ENCODE data around the gene MRPS27.

The MRPS27 gene

DNA sequence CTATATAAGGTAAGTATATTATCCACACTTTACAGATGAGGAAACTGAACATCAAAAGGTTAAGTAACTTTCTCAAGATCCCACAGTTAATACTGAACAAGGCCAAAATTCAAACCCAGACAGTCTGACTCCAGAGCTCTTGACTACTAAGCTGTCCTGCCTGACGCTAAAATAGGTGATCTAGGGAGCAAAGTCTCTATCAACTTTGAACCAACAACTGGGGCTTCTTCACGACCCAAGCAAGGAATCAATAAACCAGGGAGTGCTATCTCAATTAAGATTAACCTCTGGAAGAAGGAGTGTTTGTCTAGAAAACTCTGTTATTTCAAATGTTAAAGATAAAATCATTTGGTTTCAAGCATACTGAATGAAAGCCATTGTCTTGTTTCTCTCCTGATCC lies 64.4 kb downstream of the MRPS27 start:
- no peak for FAIRE-seq

GRCh38 chr5:72255237-72255636 lies 64.8 kb downstream of the MRPS27 start:
- no peak for FAIRE-seq

DNA sequence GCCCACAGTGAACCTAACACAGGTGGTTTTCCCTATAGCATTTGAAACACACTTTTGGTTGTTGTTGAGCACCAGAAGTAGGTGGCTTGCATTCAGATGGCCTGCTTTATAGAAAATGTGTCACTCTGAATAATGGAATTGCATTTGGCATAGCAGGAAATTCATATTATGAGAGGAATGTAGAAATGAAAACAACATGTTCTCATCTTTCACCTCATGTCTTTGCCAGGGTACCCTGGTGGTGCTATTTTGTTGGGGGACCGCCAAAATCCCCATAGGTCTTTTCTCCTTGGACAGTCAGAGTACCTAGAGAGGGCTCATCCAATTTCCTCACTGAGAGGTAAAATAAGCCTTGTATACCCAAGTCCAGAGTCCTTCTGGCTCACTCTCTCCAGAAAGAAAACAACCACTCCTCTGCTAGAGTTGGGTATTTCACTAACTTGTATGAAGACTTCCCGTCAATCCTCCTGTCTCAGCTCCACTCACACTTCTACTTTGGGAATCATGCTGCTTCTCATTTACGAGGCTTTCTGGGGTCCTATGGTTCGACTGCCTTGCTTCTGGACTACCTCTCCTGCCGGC lies 67.4 kb downstream of the MRPS27 start:
- no peak for FAIRE-seq

GRCh38 chr5:72252008-72252407 lies 68.0 kb downstream of the MRPS27 start:
- FAIRE-seq, result no peak

- no peak for FAIRE-seq
These were observed 68.7 kb downstream of the MRPS27 start for GRCh38 chr5:72251386-72251785.

DNA sequence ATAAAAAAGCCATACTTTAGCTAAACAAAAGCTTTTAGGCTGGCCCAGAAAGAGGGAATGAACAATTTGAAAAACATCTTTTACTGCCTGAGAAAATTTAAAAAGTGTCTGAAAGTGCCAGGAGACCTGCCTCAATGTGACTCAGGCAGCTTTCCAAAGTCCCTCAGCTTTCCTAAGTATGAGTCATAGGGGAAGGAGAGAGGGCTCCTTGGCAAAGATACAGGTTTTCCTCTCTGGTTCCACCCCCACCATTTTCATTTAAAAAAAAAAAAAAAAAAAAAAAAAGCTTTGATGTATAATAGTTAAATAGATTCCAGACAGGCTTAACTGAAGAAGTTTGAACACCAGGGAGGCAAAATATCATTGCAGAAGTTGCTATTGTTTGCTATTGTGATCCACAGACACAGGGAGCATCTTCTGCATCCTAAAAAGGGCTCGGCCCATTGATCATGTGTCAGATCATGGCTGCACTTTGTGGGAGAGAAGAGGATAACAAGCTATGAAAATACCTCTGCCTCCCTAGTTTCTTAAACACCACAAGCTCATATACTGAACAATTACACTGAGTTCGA lies 71.5 kb downstream of the MRPS27 start:
- no peak for FAIRE-seq

DNA sequence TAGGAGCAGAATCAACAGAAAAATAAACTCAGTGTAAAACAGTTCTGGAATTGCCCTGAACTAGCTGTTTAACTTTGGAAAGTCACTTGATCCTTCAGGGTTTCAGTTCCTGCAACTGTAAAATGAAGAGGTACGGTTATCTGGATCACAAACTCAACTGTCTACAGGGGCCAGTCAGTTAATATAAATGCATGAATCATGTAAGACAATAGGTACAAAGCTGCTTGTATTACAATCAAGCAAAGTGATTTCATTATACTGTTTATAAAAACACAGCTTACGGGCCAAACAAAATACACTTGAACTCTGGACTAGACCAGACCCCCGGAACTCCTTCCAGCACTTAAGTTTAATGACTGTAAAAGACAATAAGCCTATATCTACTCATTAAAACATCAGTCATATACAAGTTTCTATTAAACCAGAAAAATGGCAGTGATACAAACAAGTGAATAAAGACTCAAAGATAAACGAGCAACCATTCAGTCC lies 73.0 kb downstream of the MRPS27 start:
- no peak for FAIRE-seq

DNA sequence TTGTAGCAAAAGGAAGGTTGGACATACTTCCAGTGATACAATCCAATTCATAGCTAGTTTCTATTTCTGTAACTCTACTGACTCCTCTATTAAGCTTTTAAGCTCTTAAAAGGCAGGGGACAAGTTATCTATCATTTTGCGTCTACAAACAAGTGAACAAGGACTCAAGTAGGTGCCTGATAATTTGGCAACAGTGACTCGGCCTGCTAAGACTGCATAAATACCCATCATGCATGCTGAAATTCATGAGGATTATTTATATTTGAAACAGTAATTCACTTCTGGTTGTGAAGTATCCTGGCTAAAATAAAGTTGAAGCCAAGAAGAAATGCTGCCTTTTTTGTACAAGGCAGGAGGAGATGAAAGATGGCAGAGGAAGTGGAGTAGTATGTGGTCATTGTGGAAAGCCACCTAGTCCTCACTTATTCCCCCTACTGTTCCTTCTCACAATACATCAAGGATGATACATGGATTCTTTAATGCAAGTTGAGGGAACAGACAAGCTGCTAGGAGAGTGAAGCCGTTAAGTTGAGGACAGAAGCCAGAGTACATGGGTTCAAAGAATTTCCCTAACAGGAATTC lies 74.0 kb downstream of the MRPS27 start:
- no peak for FAIRE-seq

- no peak for FAIRE-seq
These were observed 74.5 kb downstream of the MRPS27 start for GRCh38 chr5:72245546-72245945.

- no peak for FAIRE-seq
These were observed 75.1 kb downstream of the MRPS27 start for GRCh38 chr5:72244862-72245371.

- FAIRE-seq, result no peak
These were observed 76.3 kb downstream of the MRPS27 start for GRCh38 chr5:72243706-72244105.

DNA sequence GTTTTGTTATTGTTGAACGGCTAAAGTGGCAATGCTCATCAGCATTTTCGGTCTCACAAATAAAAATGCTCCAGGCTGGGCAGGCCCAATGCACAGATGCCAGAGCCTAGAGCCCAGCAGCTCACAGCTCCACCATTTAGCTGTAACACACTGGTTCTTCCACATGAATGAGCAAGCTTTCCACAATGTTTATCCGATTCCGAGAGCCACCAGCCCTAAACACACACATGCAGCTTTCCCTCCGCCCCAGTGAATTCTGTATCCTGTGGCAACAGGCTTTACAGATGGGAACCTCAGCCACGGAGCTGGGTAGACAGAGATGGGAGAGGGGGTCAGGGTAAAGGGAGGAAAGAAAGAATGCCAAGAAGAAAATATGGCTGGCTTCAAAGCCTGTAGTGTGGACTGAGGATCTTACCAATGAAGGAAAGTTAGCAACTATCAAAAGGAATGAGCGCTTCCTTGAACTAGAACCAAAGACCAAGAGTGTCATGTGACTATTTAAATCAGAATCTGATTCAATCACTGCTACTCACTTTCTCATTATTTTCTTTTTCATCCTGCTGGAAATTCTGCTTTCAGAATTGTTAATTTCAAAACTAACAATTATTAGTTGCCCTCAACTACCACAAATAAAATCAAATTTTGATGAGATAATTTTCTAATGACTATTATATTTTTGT lies 77.1 kb downstream of the MRPS27 start:
- no peak for FAIRE-seq

DNA sequence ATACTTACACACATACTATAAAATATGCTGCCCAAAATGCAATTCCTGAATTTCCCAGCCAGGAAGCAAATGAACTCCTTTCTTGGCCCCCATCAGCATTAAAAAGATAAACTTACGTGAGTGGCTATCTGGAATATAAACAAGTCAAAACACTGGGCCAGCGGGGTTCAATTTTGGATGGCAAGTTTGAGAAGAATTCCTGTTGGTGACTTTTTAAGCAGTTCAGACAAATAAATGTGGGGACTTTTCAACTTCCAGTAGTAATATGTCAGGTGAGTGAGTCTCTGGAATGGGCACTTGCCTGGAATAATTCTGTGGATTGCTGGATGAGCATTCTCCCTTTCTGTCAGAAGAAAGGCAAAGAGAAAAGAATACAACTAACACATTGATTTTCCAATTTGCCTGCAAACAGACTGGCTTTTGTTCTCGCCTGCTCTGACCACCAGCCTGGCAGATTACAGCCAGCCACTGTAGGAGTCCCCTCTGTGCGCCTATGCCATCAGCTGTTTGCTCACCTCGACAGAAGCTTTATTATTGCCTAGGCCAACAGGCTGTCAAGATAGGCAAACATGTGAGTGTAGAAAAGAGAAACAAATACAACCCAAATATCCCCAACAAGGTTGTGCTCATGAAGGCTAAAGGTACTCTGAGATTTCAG lies 78.6 kb downstream of the MRPS27 start:
- FAIRE-seq, result no peak

DNA sequence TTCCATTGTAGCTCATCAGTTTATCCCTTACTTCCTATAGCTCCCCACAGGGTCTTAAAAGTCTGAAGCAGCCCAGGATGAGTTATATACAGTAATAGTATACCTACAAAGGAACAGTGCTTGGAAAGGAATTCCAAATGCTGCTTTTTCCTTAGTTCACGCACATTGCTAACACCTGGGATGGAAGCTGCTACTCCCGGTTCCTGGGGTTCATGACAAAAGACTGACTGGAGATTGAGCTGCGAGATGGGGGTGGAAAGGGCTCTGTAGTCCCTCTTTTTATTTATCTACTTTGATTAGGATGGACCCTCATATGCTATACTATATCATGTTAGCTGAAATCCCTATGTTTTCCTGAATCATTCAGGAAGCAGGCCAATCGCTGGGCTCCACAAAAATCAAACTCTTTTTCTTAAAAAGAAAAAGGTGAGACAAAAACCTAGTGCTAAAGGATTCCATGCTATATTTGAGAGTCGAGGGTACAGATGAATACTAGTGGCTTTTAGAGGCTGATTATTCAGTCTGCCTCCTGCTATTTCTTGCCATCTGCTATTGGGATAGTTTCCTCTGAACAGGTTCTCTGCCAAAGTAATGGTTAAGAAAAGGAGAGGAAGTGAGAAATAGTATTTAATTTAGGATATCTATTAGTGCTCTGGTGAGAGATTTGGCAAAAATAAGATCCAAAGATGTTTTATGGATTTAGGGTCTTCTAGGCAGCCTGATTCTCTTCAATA lies 81.2 kb downstream of the MRPS27 start:
- no peak for FAIRE-seq

GRCh38 chr5:72237879-72238278 lies 82.2 kb downstream of the MRPS27 start:
- FAIRE-seq, result no peak

DNA sequence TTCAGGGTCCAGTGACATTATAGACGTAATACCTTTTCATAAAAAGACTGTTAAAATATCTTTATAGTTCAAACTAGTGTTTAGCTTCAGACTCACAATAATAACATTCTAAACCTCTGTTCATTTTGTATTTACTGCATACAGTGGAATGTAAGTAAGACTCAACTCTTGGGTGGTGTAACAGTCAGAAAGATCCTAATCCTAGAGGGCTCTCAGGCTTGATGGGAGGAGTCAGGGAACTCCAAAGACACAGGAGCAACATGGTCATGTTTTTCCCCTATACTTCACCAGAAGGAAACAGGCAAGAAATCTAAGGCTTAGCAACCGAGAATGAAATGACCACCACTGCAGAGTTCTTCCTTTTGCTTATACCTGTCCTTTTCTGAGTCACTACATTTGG lies 82.6 kb downstream of the MRPS27 start:
- no peak for FAIRE-seq

GRCh38 chr5:72235725-72236124 lies 84.3 kb downstream of the MRPS27 start:
- FAIRE-seq, result no peak

DNA sequence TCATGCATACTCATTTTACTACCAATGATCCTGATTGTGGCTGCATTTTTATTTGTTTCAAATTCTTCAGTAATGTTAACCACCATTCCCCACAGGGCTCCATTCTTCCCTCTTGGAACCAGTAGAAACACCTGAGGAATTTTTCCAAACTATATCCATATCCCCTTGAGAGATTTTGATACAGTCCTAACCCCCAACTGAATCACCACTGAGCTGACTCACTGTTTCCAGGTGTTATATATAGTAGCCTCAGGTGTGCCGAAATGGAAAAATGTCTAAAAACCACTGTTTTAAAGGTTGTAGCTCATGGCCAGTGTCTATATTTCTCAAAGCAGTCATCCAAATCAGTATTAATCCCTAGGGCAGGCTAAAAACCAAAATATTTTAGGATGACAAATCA lies 85.2 kb downstream of the MRPS27 start:
- no peak for FAIRE-seq

DNA sequence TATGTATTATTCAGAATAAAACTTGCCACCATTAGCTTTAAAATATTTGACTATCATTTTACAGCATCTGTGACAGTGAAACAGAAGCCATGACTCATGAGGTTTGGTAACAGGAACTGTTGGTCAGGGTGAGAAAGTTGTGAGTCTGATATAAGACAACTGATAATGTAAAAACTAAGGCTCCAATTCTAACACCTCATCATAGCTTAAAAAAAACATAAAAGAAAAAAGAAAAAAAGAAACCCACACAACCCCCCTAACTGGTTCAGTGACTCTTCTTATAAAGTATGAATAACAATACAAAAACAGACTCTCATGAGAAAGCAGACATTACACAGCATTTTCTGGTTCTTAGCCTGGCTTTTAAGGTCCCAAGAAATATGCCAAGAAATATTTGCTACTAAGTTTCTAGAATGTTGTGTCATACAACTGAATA lies 85.8 kb downstream of the MRPS27 start:
- FAIRE-seq, result no peak

DNA sequence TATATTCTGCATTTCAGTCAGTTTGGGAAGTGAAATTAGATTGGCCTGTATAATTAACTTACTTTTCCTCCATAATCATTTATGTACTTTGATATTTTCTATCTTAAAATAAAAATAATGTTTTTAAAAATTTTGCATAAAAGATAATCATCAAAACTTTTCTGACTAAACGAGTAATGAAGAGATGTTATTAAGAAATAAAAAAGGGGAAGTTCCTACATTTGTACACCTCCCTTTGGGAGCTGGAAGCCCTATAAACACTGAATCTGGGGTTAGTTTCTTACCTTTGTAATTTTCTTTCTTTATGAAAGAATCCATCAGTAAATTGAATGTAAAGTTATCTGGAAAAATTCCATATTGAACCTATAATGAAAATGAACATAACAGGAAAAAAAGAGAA lies 86.2 kb downstream of the MRPS27 start:
- FAIRE-seq, result no peak

GRCh38 chr5:72232838-72233237 lies 87.2 kb downstream of the MRPS27 start:
- no peak for FAIRE-seq

DNA sequence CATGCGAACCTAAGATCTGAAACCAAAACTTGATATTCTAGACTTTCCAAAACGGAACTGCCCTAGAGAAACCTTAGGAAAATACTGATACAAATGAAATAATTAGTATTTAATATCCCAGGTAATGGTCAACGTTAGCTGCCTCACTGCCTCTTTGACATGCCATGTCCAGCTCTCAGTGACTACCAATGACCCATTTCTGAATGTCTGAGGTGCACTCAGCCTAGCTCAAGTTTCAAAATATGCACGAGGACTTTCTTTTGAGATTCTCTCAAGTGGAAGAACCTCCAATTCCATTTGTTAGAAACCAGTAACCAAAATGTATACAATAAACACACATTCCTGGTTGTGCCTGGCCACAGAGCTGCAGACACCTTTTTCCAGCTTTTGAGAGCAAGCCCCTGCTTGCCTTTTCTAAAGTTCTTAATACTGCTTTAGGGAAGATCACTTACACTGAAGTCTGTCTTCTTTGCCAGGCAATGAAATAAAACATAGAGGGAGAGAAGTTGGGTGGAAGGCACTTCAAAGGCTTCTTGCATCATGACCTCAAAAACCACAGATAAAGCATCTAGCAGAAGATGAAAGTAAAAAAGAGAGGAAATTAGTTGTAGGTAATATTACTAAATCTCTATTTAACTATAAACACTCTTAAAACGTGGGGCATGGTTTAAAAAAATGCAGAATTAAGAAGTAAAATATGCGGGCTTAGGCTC lies 87.9 kb downstream of the MRPS27 start:
- FAIRE-seq, result no peak
